Fibroblast of the aortic adventitia (primary cell): ENCODE measurements around the gene BMAL1. TPM values are rescaled to one million over a fixed set of nuclear protein-coding genes. Genes with fewer than 3 reads are reported as not detected.
"Not testable (repeated sequence)": the region's sequence is repeated elsewhere in the genome, so short reads cannot be mapped to it uniquely, and the experiment has no call there.

Experiments
- DNase-seq: peaks from one replicate; pipeline ENCODE4 v3.0.0-alpha.2; 2010; ENCODE audit warnings: low read depth
- H3K4me3 ChIP-seq: 2 replicates; pipeline ENCODE4 v1.5.1; 2011; ENCODE audit warnings: low read depth, mild to moderate bottlenecking, control low read depth, low read length, moderate library complexity
- CTCF ChIP-seq: IDR thresholded peaks from 2 replicates; pipeline ENCODE4 v1.5.1; 2011; ENCODE audit warnings: mild to moderate bottlenecking, low read length, control low read depth, inconsistent platforms; ENCODE audit not compliant: insufficient read depth
- total RNA-seq: library from RNA; depleted of rRNA; stranded (reverse); fragments of >200 nt; gene quantifications from 2 replicates; pipeline ENCODE4 v1.2.3, GENCODE V29; 2012; ENCODE audit warnings: low replicate concordance

The BMAL1 gene
- total RNA-seq, 1 donor = 5.5 TPM

GRCh38 chr11:13249992-13250391 lies 27.6 kb upstream of the BMAL1 start:
- peak; percentile 24 for TF ChIP-seq CTCF
- no peak for DNase-seq
- no peak overlapping the region for H3K4me3 ChIP-seq

- no peak for TF ChIP-seq CTCF
- H3K4me3 ChIP-seq = no peak overlapping the region
- DNase-seq = no peak
These were observed 25.6 kb upstream of the BMAL1 start for GRCh38 chr11:13251966-13252365.

- DNase-seq = no peak
- no peak overlapping the region for H3K4me3 ChIP-seq
- TF ChIP-seq CTCF = no peak
These were observed 25.2 kb upstream of the BMAL1 start for GRCh38 chr11:13252438-13252837.

GRCh38 chr11:13256216-13256615 lies 21.4 kb upstream of the BMAL1 start:
- H3K4me3 ChIP-seq = no peak overlapping the region
- TF ChIP-seq CTCF = no peak
- no peak for DNase-seq

GRCh38 chr11:13258061-13258460 lies 19.5 kb upstream of the BMAL1 start:
- DNase-seq = not testable (repeated sequence)

GRCh38 chr11:13258855-13259254 lies 18.7 kb upstream of the BMAL1 start:
- no peak overlapping the region for H3K4me3 ChIP-seq
- TF ChIP-seq CTCF = no peak
- no peak for DNase-seq

More at GRCh38 chr11:13258061-13258460, 19.5 kb upstream of the BMAL1 start:
- not testable (repeated sequence) for H3K4me3 ChIP-seq

GRCh38 chr11:13259374-13259773 lies 18.2 kb upstream of the BMAL1 start:
- H3K4me3 ChIP-seq = no peak overlapping the region
- DNase-seq = no peak
- no peak for TF ChIP-seq CTCF
